SU-DHL-6 (cell line): Measurements from ENCODE around the gene TLR2.

Source experiments
- H2AFZ ChIP-seq: fragments of 200-600 bp; sonication (generic); 2 replicates; pipeline ENCODE4 v1.6.1; 2014; ENCODE audit warnings: low read depth, mild to moderate bottlenecking, moderate library complexity, mixed read lengths, antibody characterized with exemption, low read length; ENCODE audit not compliant: severe bottlenecking
- H3F3A ChIP-seq: fragments of 200-600 bp; shearing (Covaris generic); 2 replicates; pipeline ENCODE4 v1.6.0; 2016; ENCODE audit warnings: antibody characterized with exemption, mild to moderate bottlenecking; ENCODE audit not compliant: insufficient read depth
- H3K27ac ChIP-seq: fragments of 200-600 bp; sonication (generic); 2 replicates; pipeline ENCODE4 v1.5.1; 2016; ENCODE audit warnings: low read depth, mild to moderate bottlenecking, low read length, moderate library complexity, mixed read lengths
- H3K27me3 ChIP-seq: fragments of 200-600 bp; sonication (generic), shearing (Covaris generic); 2 replicates; pipeline ENCODE4 v1.6.0; 2014; ENCODE audit warnings: mild to moderate bottlenecking, low read length
- H3K36me3 ChIP-seq: fragments of 200-600 bp; sonication (generic); 2 replicates; pipeline ENCODE4 v1.6.1; 2014; ENCODE audit warnings: mild to moderate bottlenecking, low read length, mixed read lengths
- H3K4me2 ChIP-seq: fragments of 300-600, 200-600 bp; shearing (Covaris generic), sonication (generic); 2 replicates; pipeline ENCODE4 v1.6.0; 2014; ENCODE audit warnings: low read length, low read depth, mild to moderate bottlenecking; ENCODE audit not compliant: poor library complexity, severe bottlenecking
- H3K4me3 ChIP-seq: fragments of 200-600 bp; sonication (generic); 2 replicates; pipeline ENCODE4 v1.5.1; 2014; ENCODE audit warnings: antibody characterized with exemption, low read length, mild to moderate bottlenecking, mixed read lengths; ENCODE audit not compliant: insufficient read depth, poor library complexity, severe bottlenecking
- H3K79me2 ChIP-seq: fragments of 200-600 bp; sonication (generic); 2 replicates; pipeline ENCODE4 v1.6.1; 2014; ENCODE audit warnings: mild to moderate bottlenecking, low read length, moderate library complexity; ENCODE audit not compliant: insufficient read depth
- H3K9ac ChIP-seq: fragments of 200-600 bp; sonication (generic); 2 replicates; pipeline ENCODE4 v1.7.0; 2014; ENCODE audit warnings: mild to moderate bottlenecking, low read length
- H3K9me2 ChIP-seq: fragments of 200-600 bp; sonication (generic); replicated peaks from 2 replicates; pipeline ENCODE4 v1.6.1; 2014; ENCODE audit warnings: low read length; ENCODE audit not compliant: insufficient read depth
- H3K9me3 ChIP-seq: fragments of 200-600 bp; sonication (generic); 2 replicates; pipeline ENCODE4 v1.6.1; 2014; ENCODE audit warnings: low read length, mixed read lengths; ENCODE audit not compliant: insufficient read depth
- H4K20me1 ChIP-seq: fragments of 200-600 bp; sonication (generic); 2 replicates; pipeline ENCODE4 v1.6.1; 2014; ENCODE audit warnings: low read depth, mild to moderate bottlenecking, antibody characterized with exemption, low read length, moderate library complexity, mixed read lengths
- EZH2phosphoT487 ChIP-seq: fragments of 200-600 bp; sonication (generic), shearing (Covaris generic); conservative IDR thresholded peaks from 2 replicates; pipeline ENCODE4 v1.6.1; 2018; ENCODE audit warnings: mild to moderate bottlenecking, antibody characterized with exemption, low read length, moderate library complexity, mixed read lengths
- TF ChIP-seq, protein P1 (sequence below): fragments of 200-600 bp; sonication (generic); IDR thresholded peaks from one replicate; pipeline ENCODE4 v1.5.1; 2017; ENCODE audit warnings: antibody characterized with exemption, mild to moderate bottlenecking, low read length, moderate library complexity; ENCODE audit not compliant: insufficient read depth, poor library complexity, severe bottlenecking

Gene TLR2

DNA sequence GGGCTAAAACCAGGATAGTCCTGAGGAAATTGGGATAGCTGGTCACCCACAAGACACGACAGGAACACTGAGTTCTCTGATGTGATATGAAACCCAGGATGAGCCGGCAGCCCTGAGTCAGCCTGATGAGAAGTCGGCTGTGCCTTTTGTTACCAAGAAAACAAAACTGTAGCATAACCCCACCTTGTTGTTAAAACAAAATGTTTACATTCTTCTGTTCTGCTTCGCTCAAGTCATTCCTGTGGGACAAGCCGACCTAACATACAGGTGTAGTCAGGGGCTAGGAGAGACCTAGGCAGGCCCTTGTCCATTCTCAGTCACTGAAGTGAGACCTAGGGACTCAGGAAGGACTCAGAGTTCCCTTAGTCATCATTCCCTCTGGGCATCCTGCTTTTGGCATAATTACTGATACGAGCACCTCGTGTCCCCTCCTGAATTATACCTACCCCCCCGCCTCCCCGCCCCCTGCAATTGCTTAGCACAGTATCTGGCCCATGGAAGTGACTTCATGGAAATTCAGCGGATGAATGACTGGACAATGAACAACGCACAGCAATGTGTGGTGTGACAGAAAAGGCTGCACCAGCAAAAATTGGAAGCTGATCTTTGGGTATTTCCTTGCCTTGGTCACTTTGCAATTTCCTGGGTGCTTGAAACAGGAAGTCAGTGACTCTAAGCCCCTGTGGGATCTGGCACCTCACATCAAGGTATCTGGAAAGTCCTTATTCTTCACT lies 31.9 kb upstream of the TLR2 start:
- Histone ChIP-seq H3K27me3 (no peaks in the 10 kb centered on the region), H3K9me2 (no peaks in the 10 kb centered on the region), H3K9me3 (no peaks in the 10 kb centered on the region), H3K36me3 (no peaks in the 10 kb centered on the region), H3K79me2 (no peaks in the 10 kb centered on the region), H2AFZ (no peak overlapping the region), H3F3A (no peaks in the 10 kb centered on the region), H4K20me1 (no peaks in the 10 kb centered on the region), H3K9ac (no peak overlapping the region), H3K4me3 (no peak overlapping the region), H3K27ac (no peak overlapping the region), H3K4me2 (no peak overlapping the region)
- TF ChIP-seq EZH2phosphoT487, result no peak
- TF ChIP-seq, protein P1, sequence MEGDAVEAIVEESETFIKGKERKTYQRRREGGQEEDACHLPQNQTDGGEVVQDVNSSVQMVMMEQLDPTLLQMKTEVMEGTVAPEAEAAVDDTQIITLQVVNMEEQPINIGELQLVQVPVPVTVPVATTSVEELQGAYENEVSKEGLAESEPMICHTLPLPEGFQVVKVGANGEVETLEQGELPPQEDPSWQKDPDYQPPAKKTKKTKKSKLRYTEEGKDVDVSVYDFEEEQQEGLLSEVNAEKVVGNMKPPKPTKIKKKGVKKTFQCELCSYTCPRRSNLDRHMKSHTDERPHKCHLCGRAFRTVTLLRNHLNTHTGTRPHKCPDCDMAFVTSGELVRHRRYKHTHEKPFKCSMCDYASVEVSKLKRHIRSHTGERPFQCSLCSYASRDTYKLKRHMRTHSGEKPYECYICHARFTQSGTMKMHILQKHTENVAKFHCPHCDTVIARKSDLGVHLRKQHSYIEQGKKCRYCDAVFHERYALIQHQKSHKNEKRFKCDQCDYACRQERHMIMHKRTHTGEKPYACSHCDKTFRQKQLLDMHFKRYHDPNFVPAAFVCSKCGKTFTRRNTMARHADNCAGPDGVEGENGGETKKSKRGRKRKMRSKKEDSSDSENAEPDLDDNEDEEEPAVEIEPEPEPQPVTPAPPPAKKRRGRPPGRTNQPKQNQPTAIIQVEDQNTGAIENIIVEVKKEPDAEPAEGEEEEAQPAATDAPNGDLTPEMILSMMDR, result no peak

DNA sequence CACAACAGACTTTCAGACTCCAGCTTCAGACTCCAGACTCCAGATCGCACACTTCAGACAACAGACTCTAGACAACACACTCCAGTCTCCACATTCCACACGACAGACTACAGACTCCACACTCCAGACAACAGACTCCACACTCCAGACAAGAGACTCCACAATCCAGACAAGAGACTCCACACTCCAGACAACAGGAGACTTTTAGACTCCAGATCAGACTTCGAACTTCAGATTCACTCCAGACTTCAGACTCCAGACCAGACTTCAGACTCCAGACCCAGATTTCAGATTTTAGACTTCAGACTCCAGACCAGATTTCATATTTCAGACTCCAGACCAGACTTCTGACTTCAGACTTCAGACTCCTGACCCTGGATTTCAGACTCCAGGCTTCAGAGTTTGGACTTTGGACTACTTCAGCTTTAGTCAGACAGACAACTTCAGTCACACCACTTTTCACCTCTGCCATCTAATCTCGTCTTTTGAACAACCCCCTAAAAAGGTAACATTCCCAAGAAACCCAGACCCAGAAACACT lies 29.0 kb upstream of the TLR2 start:
- Histone ChIP-seq H3K4me2 (no peak overlapping the region), H3K27ac (no peak overlapping the region), H3K9me2 (no peaks in the 10 kb centered on the region), H3K27me3 (no peaks in the 10 kb centered on the region), H3K9ac (no peak overlapping the region), H3F3A (no peaks in the 10 kb centered on the region), H3K36me3 (no peaks in the 10 kb centered on the region), H2AFZ (no peak overlapping the region), H3K79me2 (no peaks in the 10 kb centered on the region), H4K20me1 (no peaks in the 10 kb centered on the region), H3K9me3 (no peaks in the 10 kb centered on the region), H3K4me3 (no peak overlapping the region)
- TF ChIP-seq, protein P1, result no peak
- no peak for TF ChIP-seq EZH2phosphoT487

DNA sequence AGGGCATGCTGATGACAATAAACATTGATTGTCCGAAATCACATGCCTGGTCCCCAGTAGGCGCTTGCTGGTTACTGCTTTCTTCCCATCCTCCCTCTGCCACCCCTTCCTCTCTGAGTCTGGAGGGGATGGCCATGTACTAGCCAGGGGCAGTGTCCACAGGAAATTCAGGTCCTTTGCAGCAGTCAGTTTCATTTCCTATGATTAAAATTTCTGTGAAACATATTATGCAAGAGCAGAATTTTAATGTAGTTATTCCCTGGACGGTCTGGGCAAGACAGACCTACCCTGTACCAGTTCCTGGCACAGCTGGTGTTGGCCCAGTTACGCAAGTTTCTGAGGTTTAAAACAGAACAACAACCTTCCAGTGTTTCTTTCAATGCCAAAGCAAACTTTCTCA lies 28.2 kb upstream of the TLR2 start:
- H3K9me3 ChIP-seq, result no peaks in the 10 kb centered on the region
- H3K27me3 ChIP-seq, result no peaks in the 10 kb centered on the region
- no peak overlapping the region for H3K4me2 ChIP-seq
- no peak for TF ChIP-seq EZH2phosphoT487
- TF ChIP-seq, protein P1, result no peak
- H3K27ac ChIP-seq, result no peak overlapping the region
- no peaks in the 10 kb centered on the region for H3F3A ChIP-seq
- H4K20me1 ChIP-seq, result no peaks in the 10 kb centered on the region
- no peak overlapping the region for H3K9ac ChIP-seq
- H3K4me3 ChIP-seq, result no peak overlapping the region
- no peak overlapping the region for H2AFZ ChIP-seq
- no peaks in the 10 kb centered on the region for H3K9me2 ChIP-seq
- no peaks in the 10 kb centered on the region for H3K36me3 ChIP-seq
- H3K79me2 ChIP-seq, result no peaks in the 10 kb centered on the region
